ENCODE data around the gene MAGI1. TPM values are rescaled to one million over a fixed set of nuclear protein-coding genes. Genes with fewer than 3 reads are reported as not detected.

The MAGI1 gene
- total RNA-seq, 1 donor from 2014 or later, result 18.7 TPM

GRCh38 chr3:65559643-65560042, 479.1 kb downstream of the MAGI1 start:
- TF ChIP-seq CTCF (IDR thresholded peaks at IDR 0.05), result no peak
- Mint-ChIP-seq H3K9me3 (ENCODE audit: low read depth) (no peaks in the 10 kb centered on the region), H3K27ac (ENCODE audit: unreplicated experiment) (no peak overlapping the region), H3K27me3 (ENCODE audit: low read depth) (no peaks in the 10 kb centered on the region), H3K4me1 (ENCODE audit: low read depth) (no peaks in the 10 kb centered on the region), H3K4me3 (ENCODE audit: unreplicated experiment) (no peak overlapping the region), H3K36me3 (ENCODE audit: low read depth) (no peaks in the 10 kb centered on the region)
- no peak for DNase-seq (ENCODE audit: low spot score)

DNA sequence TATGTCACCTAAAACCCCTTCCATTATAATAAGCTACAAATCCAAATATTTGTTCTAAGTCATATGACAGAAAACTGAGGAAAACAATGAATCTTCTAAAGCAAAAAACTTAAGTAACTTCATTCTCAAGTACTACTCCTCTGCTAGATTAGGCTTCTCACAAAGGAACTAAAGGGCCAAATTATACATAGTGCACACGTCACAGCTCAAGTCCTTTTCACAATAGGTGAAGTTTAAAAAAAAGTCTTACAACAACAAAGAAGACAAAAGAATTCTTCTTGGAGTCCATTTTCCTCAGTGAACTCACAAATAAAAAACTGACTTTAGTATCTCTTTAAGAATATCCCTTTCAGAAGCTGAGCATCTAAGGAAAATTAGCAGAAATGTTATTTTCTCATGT, 479.9 kb downstream of the MAGI1 start:
- H3K4me3 Mint-ChIP-seq (ENCODE audit: unreplicated experiment), result no peak overlapping the region
- no peaks in the 10 kb centered on the region for H3K27me3 Mint-ChIP-seq (ENCODE audit: low read depth)
- H3K36me3 Mint-ChIP-seq (ENCODE audit: low read depth), result no peaks in the 10 kb centered on the region
- H3K4me1 Mint-ChIP-seq (ENCODE audit: low read depth), result no peaks in the 10 kb centered on the region
- no peak for DNase-seq (ENCODE audit: low spot score)
- no peak for TF ChIP-seq CTCF (IDR thresholded peaks at IDR 0.05)
- H3K9me3 Mint-ChIP-seq (ENCODE audit: low read depth), result no peaks in the 10 kb centered on the region
- H3K27ac Mint-ChIP-seq (ENCODE audit: unreplicated experiment), result no peak overlapping the region

DNA sequence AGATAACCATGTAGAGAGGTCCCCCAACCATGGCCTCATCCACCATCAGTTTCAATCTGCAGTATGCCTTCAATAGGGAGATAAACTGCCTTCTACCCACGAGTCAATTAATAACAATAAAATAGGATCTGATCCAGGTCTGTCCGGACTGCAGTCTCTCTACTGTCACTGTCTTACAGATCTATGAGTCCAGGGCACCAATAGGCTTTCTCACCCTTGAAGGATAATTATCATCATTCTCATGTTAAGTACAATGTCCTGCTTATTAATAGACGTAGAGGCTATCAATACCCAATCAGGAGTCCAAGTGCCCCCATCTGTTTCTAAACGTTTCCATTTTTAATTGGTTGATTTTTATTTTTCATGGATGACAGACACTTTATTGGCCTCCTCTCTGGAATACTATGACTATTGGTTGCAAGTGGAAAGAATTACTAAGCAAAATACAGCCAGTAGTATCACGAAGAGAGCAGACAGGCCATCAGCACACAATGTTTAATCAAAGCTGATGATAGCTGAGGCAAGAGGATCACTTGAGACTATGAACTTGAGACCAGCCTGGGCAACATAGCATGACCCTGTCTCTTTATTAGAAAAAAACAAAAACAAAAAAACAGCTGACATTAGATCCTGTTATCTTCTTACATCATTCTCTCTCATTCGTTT, 480.7 kb downstream of the MAGI1 start:
- Mint-ChIP-seq H3K36me3 (ENCODE audit: low read depth) (no peaks in the 10 kb centered on the region), H3K27me3 (ENCODE audit: low read depth) (no peaks in the 10 kb centered on the region), H3K4me3 (ENCODE audit: unreplicated experiment) (no peak overlapping the region), H3K9me3 (ENCODE audit: low read depth) (no peaks in the 10 kb centered on the region), H3K4me1 (ENCODE audit: low read depth) (no peaks in the 10 kb centered on the region), H3K27ac (ENCODE audit: unreplicated experiment) (no peak overlapping the region)
- DNase-seq (ENCODE audit: low spot score), result no peak
- no peak for TF ChIP-seq CTCF (IDR thresholded peaks at IDR 0.05)

GRCh38 chr3:65556934-65557577, 481.7 kb downstream of the MAGI1 start:
- Mint-ChIP-seq H3K4me1 (ENCODE audit: low read depth) (no peaks in the 10 kb centered on the region), H3K9me3 (ENCODE audit: low read depth) (no peaks in the 10 kb centered on the region), H3K4me3 (ENCODE audit: unreplicated experiment) (no peak overlapping the region), H3K27ac (ENCODE audit: unreplicated experiment) (no peak overlapping the region), H3K27me3 (ENCODE audit: low read depth) (no peaks in the 10 kb centered on the region), H3K36me3 (ENCODE audit: low read depth) (no peaks in the 10 kb centered on the region)
- DNase-seq (ENCODE audit: low spot score), result no peak
- no peak for TF ChIP-seq CTCF (IDR thresholded peaks at IDR 0.05)

DNA sequence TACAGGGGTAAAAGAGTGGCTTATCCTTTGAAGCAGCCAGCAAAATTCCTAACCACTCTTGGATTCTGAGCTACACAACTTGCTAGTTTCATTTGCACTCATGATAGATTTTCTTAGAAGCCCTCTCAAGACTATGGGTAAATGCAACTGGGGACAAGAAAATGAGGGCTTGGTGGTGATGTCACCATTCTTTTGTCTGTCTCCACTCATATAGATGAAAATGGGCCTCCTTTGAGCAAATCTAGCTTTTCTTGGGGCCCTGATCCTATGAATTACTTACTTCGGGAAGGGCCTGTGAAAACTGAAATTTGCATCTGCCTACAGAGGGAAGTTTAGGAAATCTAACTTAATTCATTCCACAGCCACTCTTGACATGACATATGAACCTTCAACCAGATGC, 486.3 kb downstream of the MAGI1 start:
- TF ChIP-seq CTCF (IDR thresholded peaks at IDR 0.05), result no peak
- Mint-ChIP-seq H3K9me3 (ENCODE audit: low read depth) (no peaks in the 10 kb centered on the region), H3K36me3 (ENCODE audit: low read depth) (no peaks in the 10 kb centered on the region), H3K27me3 (ENCODE audit: low read depth) (no peaks in the 10 kb centered on the region), H3K4me1 (ENCODE audit: low read depth) (peaks cover 4% of the 10 kb centered on the region), H3K4me3 (ENCODE audit: unreplicated experiment) (no peak overlapping the region), H3K27ac (ENCODE audit: unreplicated experiment) (no peak overlapping the region)
- no peak for DNase-seq (ENCODE audit: low spot score)
